GM21717 (cell line): ENCODE data around the gene DDX41.
"Not testable (repeated sequence)": the region's sequence is repeated elsewhere in the genome, so short reads cannot be mapped to it uniquely, and the experiment has no call there.

Experiments used
- ATAC-seq: cut with Tn5 transposase; IDR thresholded peaks from one replicate; pipeline ENCODE4 v1.9.1; 2021; ENCODE audit warnings: mild to moderate bottlenecking, moderate library complexity; ENCODE audit not compliant: unreplicated experiment

The DDX41 gene

DNA sequence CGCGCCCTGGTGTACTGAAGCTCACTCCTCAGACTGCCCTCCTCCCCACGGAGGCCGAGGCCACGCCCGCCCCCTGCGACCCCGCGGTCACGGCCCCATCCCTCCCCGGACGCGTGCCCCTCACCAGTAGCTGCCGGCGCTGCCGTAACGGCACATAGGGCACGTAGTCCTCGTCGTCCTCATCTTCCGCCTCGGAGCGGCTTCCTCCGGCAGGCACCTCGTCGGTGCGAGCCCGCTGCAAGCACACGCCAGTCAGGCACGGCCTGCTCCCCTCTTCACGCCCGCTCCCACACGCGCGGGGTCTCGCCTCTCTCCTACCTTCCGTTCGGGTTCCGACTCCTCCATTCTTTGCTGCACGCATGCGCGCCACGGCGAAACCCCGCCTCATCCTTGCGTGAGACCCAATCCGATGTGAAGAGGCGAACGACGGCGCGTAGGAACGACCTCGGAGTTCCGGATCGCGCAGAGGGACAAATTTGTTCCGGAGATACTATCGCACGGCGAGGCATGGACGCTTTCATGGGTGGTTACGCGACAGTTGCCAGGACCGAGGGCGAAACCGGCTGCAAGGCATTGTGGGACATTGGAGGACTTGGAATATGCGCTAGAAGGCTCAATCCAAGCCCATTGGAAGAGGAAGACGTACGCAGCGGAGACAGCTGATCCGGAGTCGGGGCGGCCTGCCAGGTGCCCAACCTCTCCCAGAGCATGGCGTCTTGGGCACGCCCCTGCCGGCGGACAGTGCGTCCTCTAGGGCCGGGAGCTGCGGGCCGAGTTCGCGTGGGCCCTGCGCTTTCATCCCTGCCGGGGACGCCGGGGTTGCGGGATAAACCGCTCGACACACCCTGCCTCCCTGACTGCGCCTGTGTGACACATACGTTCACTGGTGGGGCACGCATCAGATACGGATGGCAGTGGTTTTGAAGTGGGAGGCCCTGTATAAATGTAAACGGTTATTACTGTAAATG lies at the start of gene DDX41:
DDX41 (minus strand) TSS at position 361 of the 968 bp plus-strand sequence; CDS start at position 345, 16 bp downstream.
- peak; percentile 61 for ATAC-seq

DNA sequence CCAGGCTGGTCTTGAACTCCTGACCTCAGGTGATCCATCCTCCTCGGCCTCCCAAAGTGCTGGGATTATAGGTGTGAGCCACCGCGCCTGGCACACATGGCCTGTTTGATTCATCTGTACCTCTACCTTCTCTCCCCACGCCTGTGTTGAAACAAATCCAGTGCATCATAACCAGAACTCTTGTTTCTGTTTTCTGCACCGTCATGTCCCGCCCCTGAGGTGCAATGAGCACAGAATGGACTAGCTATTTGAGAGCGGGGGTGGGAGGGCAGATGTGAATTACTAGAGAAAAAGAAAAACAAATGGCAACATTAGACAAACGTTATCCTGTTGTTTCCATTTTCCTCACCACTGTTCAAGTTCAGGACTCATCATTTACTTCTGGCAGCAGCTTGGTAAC lies 48.3 kb upstream of the DDX41 start:
- no peak for ATAC-seq

DNA sequence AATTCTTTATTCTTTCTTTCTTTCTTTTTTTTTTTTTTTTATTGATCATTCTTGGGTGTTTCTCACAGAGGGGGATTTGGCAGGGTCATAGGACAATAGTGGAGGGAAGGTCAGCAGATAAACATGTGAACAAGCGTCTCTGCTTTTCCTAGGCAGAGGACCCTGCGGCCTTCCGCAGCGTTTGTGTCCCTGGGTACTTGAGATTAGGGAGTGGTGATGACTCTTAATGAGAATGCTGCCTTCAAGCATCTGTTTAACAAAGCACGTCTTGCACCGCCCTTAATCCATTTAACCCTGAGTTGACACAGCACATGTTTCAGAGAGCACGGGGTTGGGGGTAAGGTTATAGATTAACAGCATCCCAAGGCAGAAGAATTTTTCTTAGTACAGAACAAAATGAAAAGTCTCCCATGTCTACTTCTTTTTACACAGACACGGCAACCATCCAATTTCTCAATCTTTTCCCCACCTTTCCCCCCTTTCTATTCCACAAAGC lies 42.7 kb upstream of the DDX41 start:
- not testable (repeated sequence) for ATAC-seq

DNA sequence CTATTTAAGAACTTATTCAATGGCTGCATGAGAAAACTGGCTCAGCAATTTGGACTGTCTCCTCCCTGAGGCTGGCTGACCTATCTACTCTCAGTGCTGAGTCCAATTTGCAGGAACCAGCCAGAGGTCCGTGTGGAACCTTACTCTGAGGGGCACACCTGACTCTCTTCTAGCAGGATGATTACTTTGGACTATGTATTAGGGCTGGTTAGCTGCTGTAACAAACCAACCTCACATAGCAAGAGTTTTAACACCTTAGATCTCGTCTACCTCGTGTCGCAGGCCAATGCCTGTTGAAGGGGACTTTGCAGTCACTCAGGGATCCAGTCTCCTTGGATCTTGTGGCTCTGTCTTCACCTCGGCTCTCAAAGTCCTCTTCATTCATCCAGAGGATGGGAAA lies 41.0 kb upstream of the DDX41 start:
- no peak for ATAC-seq

DNA sequence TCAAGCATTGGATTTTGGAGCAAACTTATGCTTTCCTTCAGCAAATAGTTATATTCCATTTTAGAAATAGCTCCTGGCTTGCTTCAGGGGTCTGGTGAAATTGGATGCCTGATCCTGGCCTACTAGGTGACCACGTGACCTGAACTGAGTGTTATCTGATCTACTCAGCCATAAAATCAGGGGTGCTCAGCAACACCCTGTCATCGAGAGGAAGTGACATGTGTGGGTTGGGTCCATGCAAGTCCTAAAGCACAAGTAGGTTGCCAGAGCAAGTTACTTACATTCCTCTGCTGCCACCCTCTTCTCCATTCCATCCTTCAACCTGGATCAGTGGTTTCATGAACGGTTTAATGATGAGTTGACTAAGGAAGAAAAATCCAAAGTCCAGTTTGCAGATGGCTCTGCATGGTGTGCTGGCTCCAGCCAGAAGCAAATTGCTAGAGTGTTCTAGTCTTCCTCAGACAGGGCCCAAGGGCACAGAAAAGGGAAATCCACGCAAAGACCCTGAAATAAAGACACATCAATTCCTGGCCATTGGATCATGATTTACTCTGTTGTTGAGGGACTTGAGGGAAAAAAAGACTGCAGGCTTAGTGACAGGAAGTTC lies 40.4 kb upstream of the DDX41 start:
- no peak for ATAC-seq

DNA sequence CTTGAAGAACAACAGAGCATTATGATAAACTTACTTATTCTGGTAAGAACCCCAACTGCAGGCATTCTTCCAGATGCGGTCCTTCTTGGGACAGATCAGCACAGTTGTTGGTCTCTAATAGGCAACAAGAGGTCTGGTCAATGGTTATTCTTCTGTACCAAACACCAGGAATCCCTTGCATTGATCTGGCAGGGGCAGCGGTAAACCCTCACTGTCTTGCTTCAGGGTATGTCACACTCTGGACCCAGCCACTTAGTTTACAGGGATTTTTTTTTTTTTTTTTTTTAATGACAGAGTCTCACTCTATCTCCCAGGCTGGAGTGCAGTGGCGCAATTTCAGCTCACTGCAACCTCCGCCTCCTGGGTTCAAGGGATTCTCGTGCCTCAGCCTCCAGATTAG lies 38.9 kb upstream of the DDX41 start:
- no peak for ATAC-seq

DNA sequence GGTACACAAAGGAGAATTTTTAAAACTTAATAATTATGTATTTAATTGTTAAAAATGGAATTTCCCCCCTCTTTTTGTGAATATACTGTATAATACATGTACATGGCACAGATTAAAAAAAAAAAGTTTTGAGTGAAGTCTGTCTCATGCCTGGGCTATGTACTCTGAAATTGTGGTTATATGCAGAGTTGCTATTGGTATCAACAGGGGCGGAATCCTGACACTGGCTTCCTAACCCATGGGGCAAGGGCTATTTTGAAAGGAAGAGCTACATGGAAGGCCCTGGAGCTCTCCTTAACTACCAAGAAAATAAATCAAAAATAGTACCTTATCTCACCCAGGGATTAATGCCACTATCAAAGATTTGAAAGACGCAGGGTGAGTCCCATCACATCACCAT lies 38.5 kb upstream of the DDX41 start:
- no peak for ATAC-seq

DNA sequence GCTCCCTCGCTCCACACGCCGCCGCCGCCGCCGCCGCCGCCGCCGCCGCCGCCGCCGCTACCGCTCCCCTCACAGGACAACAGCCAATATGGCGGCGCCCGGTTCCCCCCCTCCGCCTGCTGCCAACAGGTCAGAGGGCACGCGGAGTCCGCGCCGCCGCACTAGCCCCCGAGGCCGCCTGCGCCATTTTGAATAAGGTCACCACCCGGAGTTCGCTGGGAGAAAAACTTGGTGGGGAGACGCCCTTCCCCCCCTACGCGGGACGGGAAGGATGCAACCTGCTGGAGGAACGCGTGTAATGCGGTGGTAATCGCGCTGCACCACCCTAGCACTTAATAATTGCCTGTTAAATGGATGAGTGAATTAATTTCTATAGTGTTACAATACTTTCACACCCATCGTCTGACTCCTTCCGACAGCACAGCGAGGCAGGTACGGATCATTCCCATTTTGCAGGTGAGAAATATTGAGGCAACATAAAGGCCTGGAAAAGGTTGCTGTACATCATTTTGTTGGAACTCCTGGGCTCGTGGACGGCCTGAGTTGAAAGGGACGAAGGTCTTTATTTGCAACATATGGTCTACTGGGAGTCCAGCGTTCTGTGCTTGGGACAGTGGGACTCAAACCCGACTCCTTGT lies 37.8 kb upstream of the DDX41 start, which contains the start of gene FAM193B:
FAM193B (minus strand) TSS at position 90 of the 638 bp plus-strand sequence. CDS start 105 bp downstream, outside the sequence.
- ATAC-seq, result peak; percentile 90

DNA sequence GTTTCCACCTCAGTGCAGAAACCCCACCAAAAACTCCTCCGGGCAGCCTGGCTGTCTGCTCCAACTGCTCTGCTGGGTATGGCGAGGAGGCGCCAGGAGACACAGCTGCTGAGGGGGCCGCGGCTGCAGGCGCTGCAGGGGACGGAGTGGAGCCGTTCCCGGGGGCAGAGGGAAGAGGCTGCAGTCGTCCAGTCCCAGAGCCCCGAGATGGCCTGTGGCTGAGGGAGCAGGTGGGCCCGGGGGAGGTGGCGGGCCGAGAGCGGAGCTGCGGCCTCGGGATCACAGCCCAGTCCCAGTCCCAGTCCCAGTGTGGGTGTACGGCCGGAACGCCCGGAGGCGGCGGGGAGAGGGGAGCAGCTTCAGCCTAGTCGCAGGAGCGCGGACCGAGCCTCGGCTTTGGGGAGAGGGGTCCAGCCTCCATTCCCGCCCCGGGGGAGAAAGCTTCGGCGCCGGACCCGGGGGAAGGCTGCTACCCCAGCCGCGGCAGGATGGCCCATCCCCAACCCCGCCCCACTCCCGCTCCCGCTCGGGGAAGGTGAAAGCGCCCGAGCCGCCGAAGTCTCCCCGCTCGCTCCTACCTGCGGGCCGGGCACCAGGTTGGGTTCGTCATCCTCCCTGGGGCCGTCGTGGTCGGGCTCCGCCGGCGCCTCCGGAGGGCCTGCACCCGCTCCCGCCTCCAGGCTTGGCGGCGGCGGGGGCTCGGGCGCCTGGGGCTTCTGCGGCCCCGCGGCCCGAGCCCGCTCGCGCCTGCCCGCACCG lies 37.1 kb upstream of the DDX41 start:
- ATAC-seq, result peak; percentile 27

DNA sequence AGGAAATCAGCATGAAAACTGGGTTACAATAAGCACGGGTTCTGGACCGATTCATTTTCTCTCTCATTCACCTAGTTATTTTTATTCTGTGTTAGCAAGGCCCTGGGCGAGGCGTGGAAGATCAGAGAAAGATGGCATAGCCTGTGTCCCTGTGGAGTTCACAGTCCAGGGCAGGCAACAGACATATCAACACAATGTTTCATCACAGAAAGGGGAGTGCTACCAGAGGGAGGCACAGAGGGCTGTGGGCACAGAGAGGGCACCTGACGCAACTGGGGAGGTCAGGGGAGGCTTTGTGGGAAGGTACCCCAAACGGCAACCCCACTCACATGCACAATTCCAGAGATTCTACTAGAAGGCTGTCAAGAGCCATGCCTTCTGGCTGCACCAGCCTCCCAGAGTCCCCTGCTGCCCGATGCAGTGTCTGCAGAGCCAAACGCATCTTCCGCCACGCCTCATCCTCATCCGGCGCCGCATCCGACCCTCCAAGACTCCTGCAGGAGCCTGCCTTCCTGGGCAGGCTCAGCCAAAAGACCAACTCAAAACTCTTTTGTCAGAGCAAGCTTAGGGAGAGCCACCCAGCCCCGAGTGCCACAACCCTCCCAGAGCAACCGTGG lies 36.2 kb upstream of the DDX41 start:
- ATAC-seq, result no peak

DNA sequence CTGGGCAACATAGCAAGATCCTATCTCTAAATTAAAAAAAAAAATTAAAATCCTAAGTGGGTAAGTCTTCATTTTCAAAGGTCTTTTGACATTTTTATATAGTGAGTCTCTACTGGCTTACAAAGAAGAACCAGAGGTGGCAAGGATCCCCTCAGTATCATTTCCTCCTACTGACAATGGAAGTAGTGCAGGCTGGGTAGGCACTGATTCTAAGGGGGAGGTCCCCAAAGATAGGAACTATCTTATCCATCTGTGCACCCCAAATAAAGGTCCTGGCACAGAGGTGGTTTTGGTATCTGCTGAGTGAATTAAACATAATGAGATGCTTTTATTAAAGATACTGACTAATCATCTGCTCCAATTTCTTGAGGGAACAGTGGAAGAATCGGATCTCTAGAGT lies 33.4 kb upstream of the DDX41 start:
- no peak for ATAC-seq

DNA sequence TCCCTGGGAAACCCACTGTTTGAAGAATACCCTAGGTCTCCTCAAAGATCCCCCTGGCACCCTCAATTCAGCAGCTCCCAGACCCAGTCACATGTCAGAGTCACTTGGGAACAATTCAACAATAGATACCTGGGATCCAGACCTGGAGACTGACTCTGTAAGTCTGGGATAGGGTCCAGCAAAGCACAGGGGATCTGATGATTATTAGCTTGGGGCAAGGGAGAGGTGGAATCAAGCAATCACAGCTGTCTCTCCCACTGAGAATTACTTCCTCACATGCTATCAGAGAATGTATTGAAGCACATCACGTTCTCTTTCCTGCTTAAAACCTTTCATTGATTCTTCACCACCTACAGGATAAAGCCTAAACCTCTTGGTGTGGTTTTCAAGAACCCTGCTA lies 31.7 kb upstream of the DDX41 start:
- no peak for ATAC-seq

DNA sequence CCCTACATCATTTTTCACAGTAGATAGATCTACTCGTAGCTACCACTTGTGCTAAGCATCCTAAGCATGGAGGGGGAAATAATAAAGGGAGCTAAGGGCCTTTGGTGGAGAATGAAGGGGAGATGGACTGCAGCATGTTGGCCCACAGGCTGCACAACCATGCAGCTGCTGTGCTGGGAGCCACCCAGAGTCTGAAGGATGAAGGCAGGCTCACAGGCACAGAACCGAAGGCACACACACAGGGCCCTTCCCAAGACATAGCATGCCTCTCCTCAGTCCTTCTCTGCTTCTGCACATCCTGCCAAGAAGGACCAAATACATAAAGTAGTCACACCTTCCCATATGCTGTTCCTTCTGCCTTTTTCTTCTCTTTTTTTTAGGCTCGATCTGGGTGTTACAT lies 31.0 kb upstream of the DDX41 start:
- no peak for ATAC-seq

DNA sequence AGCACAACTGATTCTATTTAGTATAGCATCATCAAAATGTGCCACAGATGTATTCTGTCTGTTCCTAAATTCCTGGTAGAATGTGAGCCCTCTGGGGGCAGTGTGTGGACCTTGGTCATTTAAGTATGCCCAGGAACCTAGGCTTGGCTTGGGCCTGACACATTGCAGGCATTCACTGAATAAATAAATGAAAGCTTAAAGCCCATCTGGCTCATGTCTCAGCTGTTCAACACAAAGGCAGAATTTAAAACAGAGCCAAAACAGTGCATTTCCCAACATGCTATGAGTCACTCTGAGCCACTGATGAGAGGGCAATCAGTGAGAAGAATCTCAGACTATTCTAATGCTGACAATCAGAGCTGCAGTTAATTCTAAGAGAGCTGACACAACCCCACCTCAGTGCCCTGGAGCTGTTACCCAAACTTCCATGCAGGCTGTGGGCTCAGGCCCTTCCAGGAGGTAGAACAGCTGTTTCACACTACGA lies 29.5 kb upstream of the DDX41 start:
- no peak for ATAC-seq

DNA sequence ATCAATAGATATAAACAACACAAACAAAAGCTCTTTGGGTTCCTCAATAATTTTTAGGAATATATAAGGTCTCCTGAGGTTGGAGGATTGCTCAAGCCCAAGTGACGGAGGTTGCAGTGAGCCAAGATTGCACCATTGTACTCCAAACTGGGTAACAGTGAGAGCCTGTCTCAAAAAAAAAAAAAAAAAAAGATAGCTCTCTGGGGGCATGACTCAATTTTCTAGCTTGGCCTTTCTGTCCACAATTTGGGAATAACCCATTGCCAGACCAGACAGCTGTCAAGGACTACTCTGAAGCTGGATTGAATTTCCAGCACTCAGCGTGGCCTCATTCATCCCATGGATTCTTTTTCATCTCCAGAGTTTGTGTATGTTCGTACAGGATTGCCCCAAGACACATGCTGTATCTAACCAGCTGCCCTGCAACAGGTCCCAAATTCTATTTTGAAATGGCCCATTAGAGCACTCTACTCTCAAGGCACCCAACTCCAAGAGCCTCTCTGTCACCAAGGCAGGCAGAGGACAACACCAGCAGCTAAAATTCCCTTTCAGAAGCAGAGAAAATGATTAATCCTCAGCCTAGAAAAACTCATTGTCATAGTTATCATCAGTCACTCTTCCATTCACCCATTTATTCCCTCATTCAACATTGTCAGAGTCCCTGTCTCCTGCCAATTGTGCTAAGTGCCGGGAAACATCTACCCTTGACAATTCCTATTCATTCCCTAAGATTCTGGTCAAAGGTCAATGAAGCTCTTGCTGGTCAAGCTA lies 28.9 kb upstream of the DDX41 start:
- ATAC-seq, result no peak

DNA sequence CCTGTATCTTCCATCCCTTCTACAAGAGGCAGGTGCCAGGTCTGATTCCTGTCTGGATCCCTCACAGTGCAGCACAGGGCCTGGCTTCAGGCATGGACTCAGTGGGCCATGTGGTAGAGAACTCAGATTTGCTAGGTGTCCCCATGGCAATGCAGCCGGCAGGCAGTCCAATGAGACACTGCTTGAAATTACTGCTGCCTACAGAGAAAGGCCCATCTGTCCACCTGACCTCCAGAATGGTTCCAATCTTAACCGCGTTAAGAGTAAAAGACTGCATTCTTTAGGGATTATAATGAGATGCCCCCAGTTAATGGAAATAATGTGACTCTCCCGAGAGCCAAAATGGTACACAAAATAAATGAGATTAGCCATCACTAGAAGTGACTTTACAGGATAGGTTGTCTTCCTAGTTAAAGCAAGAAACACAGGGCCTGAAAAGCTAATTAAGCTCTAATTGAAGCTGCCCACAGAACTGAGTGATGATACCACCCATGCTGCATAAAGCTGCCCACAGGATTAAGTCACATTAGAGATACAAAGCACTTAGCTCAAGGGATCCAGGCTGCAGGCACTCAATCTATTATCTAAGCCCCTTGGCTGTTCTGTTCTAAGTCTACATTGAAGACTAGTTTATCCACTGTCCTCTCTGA lies 26.2 kb upstream of the DDX41 start:
- no peak for ATAC-seq

DNA sequence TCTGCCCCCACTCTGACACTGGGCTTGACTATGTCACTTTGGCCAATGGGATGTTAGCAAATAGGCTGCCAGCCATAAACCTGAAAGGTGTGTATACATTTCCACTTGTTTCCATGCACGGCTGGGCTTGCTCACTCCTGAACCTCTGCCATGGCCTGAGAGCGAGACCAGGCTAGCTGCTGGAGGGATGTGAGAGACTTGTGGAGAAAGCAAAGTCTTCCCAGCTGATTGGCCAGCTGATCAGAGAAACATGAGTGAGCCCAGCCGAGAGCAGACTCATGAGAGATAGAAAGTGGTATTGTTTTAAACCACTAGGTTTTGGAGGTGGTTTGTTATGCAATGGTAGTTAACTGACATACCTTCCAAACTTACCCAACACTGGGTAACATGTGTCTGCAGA lies 23.7 kb upstream of the DDX41 start:
- ATAC-seq, result no peak

DNA sequence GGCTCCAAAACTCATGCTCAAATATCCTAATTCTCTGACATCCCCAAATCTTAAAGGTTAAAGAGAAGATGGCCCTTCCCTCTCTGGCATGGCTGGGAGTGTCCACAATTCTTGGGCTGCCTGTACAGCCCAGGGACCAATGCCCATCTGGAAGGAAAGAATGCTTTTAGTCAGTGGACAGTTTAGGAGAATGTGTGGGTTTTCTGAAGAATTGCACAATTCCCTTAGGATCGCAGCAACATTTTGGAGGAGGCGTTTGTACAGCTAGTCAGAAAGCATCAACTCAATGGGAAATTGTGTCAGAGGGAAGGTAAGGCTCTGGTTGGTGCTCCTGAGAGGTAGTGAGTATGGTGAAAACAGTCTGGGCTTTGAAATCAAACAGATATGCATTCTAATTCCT lies 22.6 kb upstream of the DDX41 start:
- no peak for ATAC-seq

DNA sequence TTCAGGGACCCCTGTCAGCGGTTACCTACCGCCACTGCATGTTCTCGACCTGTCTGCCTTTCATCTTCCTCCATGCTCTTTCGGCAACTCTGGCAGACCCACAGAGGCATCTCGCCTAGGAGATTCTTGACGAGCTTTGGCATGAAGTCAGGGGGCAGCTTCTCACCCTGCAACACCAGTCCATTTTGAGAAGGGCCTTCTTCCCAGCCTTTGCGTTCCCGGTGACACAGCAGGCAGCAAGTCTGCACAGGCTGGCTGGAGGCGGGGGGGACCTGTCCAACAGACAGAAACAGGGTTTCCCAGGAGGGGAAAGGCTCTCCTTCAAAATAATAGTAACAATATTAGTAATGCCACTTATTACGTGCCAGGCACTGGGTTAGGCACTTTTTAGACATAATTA lies 22.1 kb upstream of the DDX41 start:
- no peak for ATAC-seq
